ENCODE results near the gene PTPRQ.

Gene PTPRQ

GRCh38 chr12:80707126-80707829, 263.2 kb downstream of the PTPRQ start, which contains the start of gene MYF6:
MYF6 (plus strand) TSS chr12:80707634; CDS start chr12:80707720, 86 bp downstream.
- DNase-seq: no peak

GRCh38 chr12:80707830-80708258, 263.8 kb downstream of the PTPRQ start:
- DNase-seq: no peak

GRCh38 chr12:80708259-80708974, 264.4 kb downstream of the PTPRQ start:
- no peak for DNase-seq

- no peak for DNase-seq
Measured at GRCh38 chr12:80708975-80709328, 264.9 kb downstream of the PTPRQ start.

GRCh38 chr12:80709811-80710726, 266.0 kb downstream of the PTPRQ start:
- no peak for DNase-seq

GRCh38 chr12:80710727-80711449, 266.9 kb downstream of the PTPRQ start:
- DNase-seq: no peak

GRCh38 chr12:80711866-80712265, 267.8 kb downstream of the PTPRQ start:
- no peak for DNase-seq

- DNase-seq: no peak
Measured at GRCh38 chr12:80712866-80713265, 268.8 kb downstream of the PTPRQ start.

GRCh38 chr12:80713419-80713818, 269.4 kb downstream of the PTPRQ start:
- no peak for DNase-seq

- no peak for DNase-seq
Measured at GRCh38 chr12:80714055-80714454, 270.0 kb downstream of the PTPRQ start.

GRCh38 chr12:80714846-80715245, 270.8 kb downstream of the PTPRQ start:
- DNase-seq: no peak

- no peak for DNase-seq
Measured at GRCh38 chr12:80715713-80716249, 271.7 kb downstream of the PTPRQ start.

- DNase-seq: no peak
Measured at GRCh38 chr12:80716696-80717469, 272.8 kb downstream of the PTPRQ start, which contains the start of gene MYF5. MYF5 (plus strand) TSS chr12:80716912; CDS start chr12:80717064, 152 bp downstream.

GRCh38 chr12:80717856-80718255, 273.8 kb downstream of the PTPRQ start:
- DNase-seq: no peak

- DNase-seq: no peak
Measured at GRCh38 chr12:80720516-80720915, 276.5 kb downstream of the PTPRQ start.

GRCh38 chr12:80721326-80721725, 277.3 kb downstream of the PTPRQ start:
- no peak for DNase-seq

Data from NCI-H2029 treated with DMSO at 0.1 percent for 48 hours (cell line).